Stimulated activated CD8-positive, alpha-beta memory T cell treated with anti-CD3 and anti-CD28 coated beads, Interleukin-4, amount 100 ng/mL, for 24 hours (primary cell): ENCODE data around the gene SLMAP.

Source experiments
- DNase-seq: peaks from one replicate; pipeline ENCODE4 v3.0.0-alpha.2; 2020; ENCODE audit warnings: low read depth

The SLMAP gene

GRCh38 chr3:57943525-57944495 is 187.7 kb downstream of the SLMAP start:
- DNase-seq, result no peak

GRCh38 chr3:57946970-57947381 is 190.9 kb downstream of the SLMAP start:
- no peak for DNase-seq

DNA sequence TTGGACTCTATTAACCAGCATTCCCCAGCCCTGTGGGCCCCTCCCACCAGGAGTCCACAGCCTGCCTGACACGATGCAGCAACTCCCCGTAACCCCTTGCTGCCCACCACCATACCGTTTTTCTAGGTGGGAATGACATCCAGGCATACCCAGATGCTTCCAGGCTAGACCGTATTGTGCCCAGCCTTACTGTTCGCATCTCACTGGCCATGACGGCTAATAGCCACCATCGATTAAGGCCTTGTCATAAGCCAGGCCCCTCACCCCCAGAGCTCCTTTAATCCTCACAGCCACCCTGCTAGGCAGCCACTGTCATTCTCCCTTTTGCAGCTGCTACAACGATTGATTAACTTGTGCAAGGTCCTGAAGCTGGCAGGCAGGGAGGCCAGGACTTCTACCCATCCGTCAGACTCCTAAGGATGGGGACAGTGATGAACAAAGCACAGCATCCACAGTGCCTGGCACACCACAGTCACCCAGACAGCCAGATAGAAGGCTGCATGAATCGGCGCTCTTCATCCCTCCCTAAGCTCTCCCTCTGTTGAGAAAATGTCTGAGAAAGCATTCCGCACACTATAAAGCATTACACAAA is 192.1 kb downstream of the SLMAP start:
- DNase-seq, result no peak

- no peak for DNase-seq
Observed at GRCh38 chr3:57948781-57949242, 192.7 kb downstream of the SLMAP start.

DNA sequence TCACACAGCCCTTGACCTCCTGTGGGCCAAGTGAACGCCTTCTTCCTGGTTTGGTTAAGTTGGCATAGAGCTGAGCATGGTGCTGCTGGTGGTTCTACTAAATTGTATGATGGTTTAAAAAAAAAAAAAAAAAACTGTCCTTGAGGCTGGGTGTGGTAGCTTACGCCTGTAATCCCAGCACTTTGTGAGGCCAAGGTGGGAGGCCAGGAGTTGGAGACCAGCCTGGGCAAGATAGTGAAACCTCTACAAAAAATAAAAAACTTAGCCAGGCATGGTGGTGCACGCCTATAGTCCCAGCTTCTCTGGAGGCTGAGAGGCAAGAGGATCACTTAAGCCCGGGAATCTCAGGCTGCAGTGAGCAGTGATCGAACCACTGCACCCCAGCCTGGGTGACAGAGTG is 193.2 kb downstream of the SLMAP start:
- no peak for DNase-seq

- no peak for DNase-seq
Observed at GRCh38 chr3:57949785-57950615, 193.9 kb downstream of the SLMAP start.

DNA sequence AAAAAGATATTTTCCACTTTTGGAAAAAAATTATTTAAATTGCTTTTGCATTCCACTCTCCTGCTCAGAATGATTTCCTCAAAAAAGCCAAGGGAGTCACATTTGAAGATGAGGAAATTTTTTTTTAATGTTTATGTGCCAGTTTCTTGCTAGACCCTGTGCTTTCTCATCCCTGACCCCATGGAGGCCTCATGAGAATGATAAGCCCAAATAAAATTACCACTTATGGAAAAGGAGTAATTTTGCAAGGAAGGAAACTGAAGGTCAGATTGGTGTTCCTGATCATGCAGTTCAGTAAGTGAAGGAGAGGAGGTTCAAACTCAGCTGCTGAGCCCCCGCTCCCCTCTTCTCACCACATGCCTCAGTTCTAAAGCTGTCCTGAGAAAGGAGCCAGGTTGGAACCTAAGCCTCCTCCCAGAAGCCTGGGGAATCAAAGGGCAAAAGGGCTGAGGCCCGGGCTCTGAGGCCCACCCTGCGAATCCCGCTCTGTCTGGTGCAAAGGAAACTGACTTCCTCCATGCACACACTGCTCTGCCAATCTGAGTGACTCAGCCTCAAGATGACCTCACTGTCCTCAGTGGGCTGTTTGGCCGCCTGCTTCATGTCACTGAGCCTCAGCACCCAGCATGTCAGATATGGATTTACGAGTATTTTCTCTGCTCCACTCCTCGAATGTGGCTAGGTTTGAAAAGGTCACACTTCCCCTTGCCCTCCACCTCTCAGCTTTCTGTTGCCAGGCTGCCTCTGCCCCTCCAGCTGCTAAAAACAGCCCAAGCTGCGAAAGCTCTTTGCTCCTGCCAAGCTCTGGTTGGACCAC is 195.2 kb downstream of the SLMAP start:
- DNase-seq, result no peak

DNA sequence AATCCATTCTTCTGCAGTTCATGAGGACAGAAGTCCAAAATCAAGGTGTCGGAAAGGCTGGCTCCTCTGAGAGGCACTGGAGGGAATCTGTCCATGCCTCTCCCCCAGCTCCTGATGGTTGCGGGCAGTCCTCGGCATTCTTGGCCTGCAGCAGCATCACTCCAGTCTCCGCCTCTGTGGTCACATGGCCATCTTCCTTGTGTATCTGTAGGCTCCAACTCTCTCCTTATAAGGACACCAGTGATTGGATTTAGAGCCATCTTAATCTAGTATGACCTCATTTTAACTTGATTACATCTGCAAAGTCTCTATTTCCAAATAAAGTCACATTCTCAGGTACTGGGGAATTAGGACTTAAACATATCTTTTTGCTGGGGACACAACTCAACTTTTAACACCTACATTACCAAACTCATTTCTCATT is 196.1 kb downstream of the SLMAP start:
- no peak for DNase-seq

DNA sequence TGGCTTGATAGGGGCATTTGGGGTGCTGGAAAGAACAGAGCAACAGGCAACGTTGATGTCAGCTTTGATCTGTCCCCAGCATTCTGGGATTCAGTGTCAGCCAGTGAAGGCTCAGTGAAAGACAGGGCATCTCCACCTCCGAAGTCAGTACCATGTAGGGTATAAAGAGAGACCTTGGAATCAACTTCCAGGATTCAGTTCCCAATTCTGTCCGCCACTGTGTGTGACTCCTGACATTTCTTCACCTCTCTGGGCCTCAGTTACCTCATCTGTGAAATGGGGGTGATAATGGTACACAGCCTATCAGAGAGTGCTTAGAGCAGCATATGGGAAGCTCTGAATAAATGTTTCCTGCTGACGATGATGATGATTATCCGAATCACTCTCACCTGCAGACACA is 196.5 kb downstream of the SLMAP start:
- no peak for DNase-seq

DNA sequence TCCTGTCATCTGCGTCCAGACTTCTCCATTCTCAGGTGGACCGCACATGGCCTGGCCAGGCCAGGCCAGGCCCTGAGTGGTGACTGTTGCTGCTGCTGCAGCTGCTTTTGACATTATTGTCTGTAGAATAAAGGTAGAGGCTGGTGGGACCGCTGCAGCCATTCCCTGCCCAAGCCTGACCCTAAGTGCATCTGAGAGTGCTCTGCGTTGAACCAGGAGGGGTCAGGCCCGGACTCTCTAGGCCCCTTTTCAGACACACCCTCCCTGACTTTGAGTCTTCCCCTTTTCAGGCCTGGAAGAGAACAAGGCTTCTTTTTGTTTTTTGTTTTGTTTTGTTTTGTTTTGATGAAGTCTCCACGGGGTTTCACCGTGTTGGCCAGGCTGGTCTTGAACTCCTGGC is 197.5 kb downstream of the SLMAP start:
- no peak for DNase-seq

- no peak for DNase-seq
Observed at GRCh38 chr3:57956119-57956832, 200.2 kb downstream of the SLMAP start.

DNA sequence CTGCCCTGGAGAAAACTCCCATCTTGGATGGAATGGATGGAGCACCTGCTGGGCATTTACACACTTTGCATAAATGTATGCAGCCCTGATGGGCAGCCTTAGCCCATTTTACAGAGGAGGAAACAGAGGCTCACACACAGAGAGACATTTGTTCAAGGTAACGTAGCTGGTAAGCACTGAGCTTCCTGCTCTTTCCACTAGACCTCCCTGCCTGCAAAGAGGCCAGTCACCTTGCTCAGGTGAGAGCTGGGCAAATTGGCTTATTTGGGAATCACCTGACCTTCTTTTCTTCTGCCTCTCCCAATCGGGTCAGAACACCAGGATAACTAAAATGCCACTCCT is 200.7 kb downstream of the SLMAP start:
- DNase-seq, result no peak

- no peak for DNase-seq
Observed at GRCh38 chr3:57957824-57958223, 201.7 kb downstream of the SLMAP start.

DNA sequence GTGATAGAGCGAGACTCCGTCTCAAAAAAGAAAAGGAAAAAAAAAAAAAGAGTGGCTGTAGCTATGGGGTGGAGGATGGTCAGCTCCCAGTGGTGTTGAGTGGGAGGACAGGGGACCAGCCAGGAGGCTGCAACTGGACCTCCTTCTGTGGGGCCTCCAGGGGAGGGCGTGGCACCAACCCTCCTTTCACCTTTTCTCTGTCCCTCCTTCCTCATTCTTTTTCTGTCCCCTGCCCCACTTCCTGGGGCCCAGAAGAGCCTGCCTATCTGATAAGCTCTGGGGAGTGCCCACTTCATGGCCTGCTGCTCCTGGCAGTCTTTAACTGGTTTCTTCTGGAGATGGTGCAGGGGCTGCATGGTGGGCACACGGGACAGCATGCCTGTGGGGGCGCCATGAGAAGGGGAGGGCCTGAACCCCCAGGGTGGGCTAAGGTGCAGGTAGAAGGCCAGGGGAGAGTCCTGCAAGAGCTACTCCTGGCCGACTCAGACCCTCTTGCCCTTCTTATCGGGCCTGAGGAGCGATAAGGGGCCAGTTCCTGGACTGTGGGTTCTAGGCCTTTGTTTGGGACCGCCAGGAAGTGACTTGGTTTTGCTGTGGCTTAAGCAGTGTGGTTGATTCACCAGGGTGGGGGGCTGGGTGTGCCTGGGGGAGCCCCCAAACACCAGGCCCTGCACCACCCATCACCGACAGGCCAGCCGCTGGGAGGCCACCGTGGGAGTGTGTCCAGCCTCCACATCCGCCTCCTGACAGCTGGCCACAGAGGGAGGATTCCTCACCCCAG is 202.7 kb downstream of the SLMAP start:
- DNase-seq, result no peak

GRCh38 chr3:57959423-57960173 is 203.5 kb downstream of the SLMAP start:
- DNase-seq, result no peak

- DNase-seq, result no peak
Observed at GRCh38 chr3:57960174-57960505, 204.0 kb downstream of the SLMAP start.

DNA sequence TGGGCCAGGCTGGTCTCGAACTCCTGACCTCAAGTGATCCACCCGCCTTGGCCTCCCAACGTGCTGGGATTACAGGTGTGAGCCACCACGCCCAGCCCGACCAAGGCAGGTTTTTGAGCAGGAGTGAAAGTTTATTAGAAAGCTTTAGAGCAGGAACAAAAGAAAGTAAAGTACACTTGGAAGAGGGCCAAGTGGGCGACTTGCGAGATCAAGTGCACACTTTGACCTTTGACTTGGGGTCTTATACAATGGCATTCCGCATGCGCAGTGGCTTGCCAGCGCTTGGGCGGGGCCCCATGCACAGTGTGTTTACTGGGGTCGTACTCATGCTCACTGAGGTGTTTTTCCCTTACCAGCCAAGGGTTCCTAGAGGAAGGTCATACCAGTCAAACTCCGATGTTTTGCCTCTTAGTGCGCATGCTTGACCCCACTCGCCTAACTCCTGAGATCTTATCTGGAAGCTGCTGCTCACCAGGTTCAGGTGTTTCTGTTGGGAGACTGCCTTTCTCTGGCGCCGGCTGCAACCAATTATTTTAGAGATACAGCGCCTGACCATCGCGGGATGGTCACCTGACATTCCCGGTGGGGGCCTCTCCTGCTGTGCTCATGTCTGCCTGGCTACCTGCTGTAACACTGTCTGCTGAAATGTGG is 205.2 kb downstream of the SLMAP start:
- no peak for DNase-seq

DNA sequence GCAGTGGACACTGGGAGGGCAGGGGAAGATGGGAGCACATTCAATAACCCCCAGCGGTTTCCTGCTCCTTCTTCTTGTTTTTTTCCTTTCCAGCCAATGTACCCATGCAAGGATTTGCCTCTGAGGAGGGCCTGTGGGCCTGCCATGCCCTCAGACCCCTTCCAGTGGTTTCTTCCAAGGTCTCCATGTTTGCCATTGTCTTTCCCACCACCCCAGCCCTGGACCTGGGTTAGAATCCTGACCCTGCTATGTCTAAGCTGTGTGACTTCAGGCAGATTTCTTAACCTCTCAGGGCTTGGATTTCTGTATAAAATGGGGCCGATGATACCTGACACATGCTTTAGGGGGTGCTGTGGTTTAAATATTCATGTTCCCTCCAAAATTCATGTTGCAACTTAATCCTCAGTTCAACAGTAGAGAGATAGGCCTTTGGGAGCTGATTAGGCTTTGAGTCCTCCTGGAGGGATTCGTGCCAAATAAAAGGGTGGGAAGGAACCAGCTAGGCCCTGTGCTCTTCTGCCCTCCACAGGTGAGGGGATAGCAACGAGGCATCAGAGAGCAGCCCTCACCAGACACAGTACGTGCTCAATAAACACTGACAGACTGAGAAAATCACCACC is 205.8 kb downstream of the SLMAP start:
- no peak for DNase-seq

GRCh38 chr3:57962448-57962834 is 206.3 kb downstream of the SLMAP start:
- DNase-seq, result no peak
